Esophagus muscularis mucosa (tissue), 4 donors: ENCODE measurements around the gene LCTL. TPM values are rescaled to one million over a fixed set of nuclear protein-coding genes. Genes with fewer than 3 reads are reported as not detected.

Experiments used
- DNase-seq: peaks from one replicate; pipeline ENCODE4 v3.0.0-alpha.2; 2017; ENCODE audit errors: extremely low spot score
- H3K27ac ChIP-seq, 4 donors: fragments of 200-600 bp; sonication (generic); replicated peaks in 1 of 4; 1 replicate in 3 of 4; 2 replicates in 1 of 4; pipeline ENCODE4 v1.5.1; 2016 to 2019; ENCODE audit warnings: mild to moderate bottlenecking in 1 of 4
- H3K27me3 ChIP-seq, 4 donors: fragments of 200-600 bp; sonication (generic); one replicate each; pipeline versions ENCODE4 v1.5.1 to v1.6.0; 2016 to 2019
- H3K36me3 ChIP-seq, 4 donors: fragments of 200-600 bp; sonication (generic); one replicate each; pipeline ENCODE4 v1.5.1; 2016 to 2019
- H3K4me1 ChIP-seq, 4 donors: fragments of 200-600 bp; sonication (generic); one replicate each; pipeline ENCODE4 v1.5.1; 2016 to 2019
- H3K4me3 ChIP-seq, 4 donors: fragments of 200-600 bp; sonication (generic); 1 replicate in 2 of 4; 2 replicates in 2 of 4; pipeline ENCODE4 v1.5.1; 2016 to 2019; ENCODE audit warnings: mild to moderate bottlenecking in 4 of 4, moderate library complexity in 1 of 4
- H3K9me3 ChIP-seq, 4 donors: fragments of 200-600 bp; sonication (generic); 1 replicate in 3 of 4; 2 replicates in 1 of 4; pipeline ENCODE4 v1.5.1; 2016 to 2019
- EP300 ChIP-seq: sonication (generic); formaldehyde crosslinking; IDR thresholded peaks from one replicate; pipeline ENCODE4 v1.6.1; 2017; ENCODE audit warnings: antibody characterized with exemption
- POLR2A ChIP-seq: fragments of 450-650 bp; IDR thresholded peaks from one replicate; pipeline ENCODE4 v1.6.1; 2017; ENCODE audit warnings: antibody characterized with exemption, moderate library complexity, mild to moderate bottlenecking, low read depth
- POLR2AphosphoS5 ChIP-seq, 2 donors: sonication (generic); formaldehyde crosslinking; IDR thresholded peaks; one replicate each; pipeline ENCODE4 v1.6.1; 2017; ENCODE audit warnings: antibody characterized with exemption in 2 of 2
- WGBS: methylation state at CpG from one replicate; pipeline ENCODE4 v1.1.5; 2018; 5-methylcytosine and 5-hydroxymethylcytosine counted together
- intact Hi-C: fragments of 100-400 bp; cut with DNase I; formaldehyde crosslinking; loops from one replicate; pipeline ENCODE4 v1.15.1; 2023
- total RNA-seq, 4 donors: library from RNA; depleted of rRNA; stranded (reverse); fragments of >200 nt; gene quantifications; one replicate each; pipeline versions ENCODE4 v1.1.0 to v1.2.1, GENCODE V29; 2016
- TF ChIP-seq, protein P1 (sequence below), 3 experiments: fragments of 200-600 bp in 2 of 3; fragments of 450-650 bp in 1 of 3; sonication (generic) in 2 of 3; IDR thresholded peaks; one replicate each; pipeline ENCODE4 v1.5.1; 2017 to 2019; ENCODE audit warnings: antibody characterized with exemption in 3 of 3, mild to moderate bottlenecking in 2 of 3, moderate library complexity in 1 of 3

The LCTL gene
- total RNA-seq, 4 donors from 2014 or later, result not detected

GRCh38 chr15:66508293-66508883 is 57.4 kb downstream of the LCTL start:
- H3K27me3 ChIP-seq, result no peaks in the 10 kb centered on the region
- TF ChIP-seq, protein P1, sequence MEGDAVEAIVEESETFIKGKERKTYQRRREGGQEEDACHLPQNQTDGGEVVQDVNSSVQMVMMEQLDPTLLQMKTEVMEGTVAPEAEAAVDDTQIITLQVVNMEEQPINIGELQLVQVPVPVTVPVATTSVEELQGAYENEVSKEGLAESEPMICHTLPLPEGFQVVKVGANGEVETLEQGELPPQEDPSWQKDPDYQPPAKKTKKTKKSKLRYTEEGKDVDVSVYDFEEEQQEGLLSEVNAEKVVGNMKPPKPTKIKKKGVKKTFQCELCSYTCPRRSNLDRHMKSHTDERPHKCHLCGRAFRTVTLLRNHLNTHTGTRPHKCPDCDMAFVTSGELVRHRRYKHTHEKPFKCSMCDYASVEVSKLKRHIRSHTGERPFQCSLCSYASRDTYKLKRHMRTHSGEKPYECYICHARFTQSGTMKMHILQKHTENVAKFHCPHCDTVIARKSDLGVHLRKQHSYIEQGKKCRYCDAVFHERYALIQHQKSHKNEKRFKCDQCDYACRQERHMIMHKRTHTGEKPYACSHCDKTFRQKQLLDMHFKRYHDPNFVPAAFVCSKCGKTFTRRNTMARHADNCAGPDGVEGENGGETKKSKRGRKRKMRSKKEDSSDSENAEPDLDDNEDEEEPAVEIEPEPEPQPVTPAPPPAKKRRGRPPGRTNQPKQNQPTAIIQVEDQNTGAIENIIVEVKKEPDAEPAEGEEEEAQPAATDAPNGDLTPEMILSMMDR (IDR thresholded peaks at IDR 0.05), result no peak
- TF ChIP-seq POLR2AphosphoS5 (IDR thresholded peaks at IDR 0.05) (no peak), EP300 (no peak), POLR2A (no peak)
- H3K4me1 ChIP-seq, result peaks cover 14 to 20% (median 17%) of the 10 kb centered on the region in 4 donors
- 90% methylated on average over 3 of the region's 3 CpGs for WGBS
- no peak for DNase-seq
- H3K27ac ChIP-seq, result no peak overlapping the region
- peaks cover 0 to under 1% (median 0%) of the 10 kb centered on the region in 4 donors for H3K36me3 ChIP-seq
- no peak overlapping the region for H3K4me3 ChIP-seq
- no peaks in the 10 kb centered on the region for H3K9me3 ChIP-seq
- intact Hi-C loops, result no loop called here

GRCh38 chr15:66505818-66506217 is 60.0 kb downstream of the LCTL start:
- peaks cover 24 to 33% (median 30%) of the 10 kb centered on the region in 4 donors for H3K4me1 ChIP-seq
- intact Hi-C loops, result loop anchor here (2.0 kb wide), 1 partner anchor 119 kb away; the partner anchor contains the start of gene MAP2K1
- H3K27ac ChIP-seq, result peak overlapping the region; percentile 89 to 91 (median 90)
- H3K36me3 ChIP-seq, result peaks cover 22 to 26% (median 23%) of the 10 kb centered on the region in 4 donors
- H3K4me3 ChIP-seq, result peak overlapping the region; percentile 83 to 96 (median 89)
- DNase-seq, result no peak
- WGBS, result 51% methylated on average over 4 of the region's 4 CpGs
- no peaks in the 10 kb centered on the region for H3K27me3 ChIP-seq
- TF ChIP-seq, protein P1 (IDR thresholded peaks at IDR 0.05), result no peak
- TF ChIP-seq POLR2AphosphoS5 (IDR thresholded peaks at IDR 0.05) (no peak), EP300 (no peak), POLR2A (no peak)
- no peaks in the 10 kb centered on the region for H3K9me3 ChIP-seq

DNA sequence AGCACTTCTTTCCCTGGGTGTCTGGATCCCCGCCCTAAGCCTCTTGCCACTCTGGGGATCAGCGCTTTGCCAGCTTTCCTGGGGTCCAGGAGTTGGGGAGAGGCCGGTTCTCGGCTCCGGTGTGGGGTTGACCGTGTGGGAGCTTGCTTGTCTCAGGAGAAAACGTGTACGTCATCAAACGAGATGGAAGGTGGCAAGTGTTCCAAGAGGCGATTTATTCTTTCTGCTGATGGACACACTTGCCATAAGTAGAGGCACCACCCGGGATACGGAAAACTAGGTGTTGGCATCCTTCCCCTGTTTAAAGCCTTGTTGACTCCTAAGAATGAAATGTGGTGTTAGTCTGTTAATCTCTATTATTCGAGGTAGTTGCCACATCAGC is 60.4 kb downstream of the LCTL start:
- Histone ChIP-seq H3K36me3 (peaks cover 26 to 30% (median 27%) of the 10 kb centered on the region in 4 donors), H3K27me3 (no peaks in the 10 kb centered on the region), H3K4me1 (peaks cover 24 to 33% (median 30%) of the 10 kb centered on the region in 4 donors), H3K4me3 (peak overlapping the region; percentile 83 to 96 (median 89)), H3K9me3 (no peaks in the 10 kb centered on the region), H3K27ac (peak overlapping the region; percentile 89 to 91 (median 90))
- DNase-seq, result no peak
- TF ChIP-seq, protein P1 (IDR thresholded peaks at IDR 0.05), result no peak
- TF ChIP-seq POLR2AphosphoS5 (IDR thresholded peaks at IDR 0.05) (no peak), POLR2A (no peak), EP300 (no peak)
- 2% methylated on average over 7 of the region's 13 CpGs for WGBS
- intact Hi-C loops, result loop anchor here (2.0 kb wide), 1 partner anchor 119 kb away; the partner anchor contains the start of gene MAP2K1

- DNase-seq, result peak; percentile 94
- Histone ChIP-seq H3K27me3 (no peaks in the 10 kb centered on the region), H3K36me3 (peaks cover 32 to 36% (median 33%) of the 10 kb centered on the region in 4 donors), H3K4me3 (peak within 1 kb of the TSS; percentile 83 to 96 (median 89)), H3K27ac (peak within 1 kb of the TSS; percentile 89 to 91 (median 90)), H3K4me1 (peaks cover 24 to 33% (median 30%) of the 10 kb centered on the region in 4 donors), H3K9me3 (no peaks in the 10 kb centered on the region)
- TF ChIP-seq POLR2A (peak; percentile 97), EP300 (no peak), POLR2AphosphoS5 (IDR thresholded peaks at IDR 0.05) (peak; percentile 90 to 99)
- TF ChIP-seq, protein P1 (IDR thresholded peaks at IDR 0.05), result peak in 1 of 3 experiments; percentile 24
- intact Hi-C loops, result loop anchor here (2.0 kb wide), 1 partner anchor 118 kb away; the partner anchor contains the start of gene MAP2K1
- WGBS, result under 1% methylated on average over 34 of the region's 46 CpGs
These were observed 61.0 kb downstream of the LCTL start, which contains the start of the genes RPL4 and ZWILCH for GRCh38 chr15:66504563-66505429. RPL4 (minus strand) TSS chr15:66504855; CDS start chr15:66504790, 65 bp downstream. ZWILCH (plus strand) TSS chr15:66505326; CDS start chr15:66505339, 13 bp downstream.
